Prostate gland (tissue), 2 donors: Measurements from ENCODE around the gene CLDND2. TPM values are rescaled to one million over a fixed set of nuclear protein-coding genes. Genes with fewer than 3 reads are reported as not detected.

Experiments used
- DNase-seq: peaks from one replicate; pipeline ENCODE4 v3.0.0-alpha.2; 2019; ENCODE audit warnings: low spot score
- H3K27ac ChIP-seq, 2 donors: fragments of 200-600 bp; sonication (generic); 2 replicates each; pipeline ENCODE4 v1.5.1; 2017 to 2019
- H3K27me3 ChIP-seq: fragments of 200-600 bp; sonication (generic); replicated peaks from 2 replicates; pipeline ENCODE4 v1.5.1; 2019; ENCODE audit not compliant: insufficient read depth
- H3K36me3 ChIP-seq, 2 donors: fragments of 200-600 bp; sonication (generic); 1 replicate in 1 of 2; 2 replicates in 1 of 2; pipeline versions ENCODE4 v1.5.1 to v1.8.1; 2017 to 2019
- H3K4me1 ChIP-seq: fragments of 200-600 bp; sonication (generic); replicated peaks from 2 replicates; pipeline ENCODE4 v1.5.1; 2019
- H3K4me3 ChIP-seq, 2 donors: fragments of 200-600 bp; sonication (generic); 2 replicates each; pipeline ENCODE4 v1.5.1; 2017 to 2019
- H3K9me3 ChIP-seq: fragments of 200-600 bp; sonication (generic); 2 replicates; pipeline ENCODE4 v1.5.1; 2017
- CTCF ChIP-seq, 4 experiments: fragments of 200-600 bp in 2 of 4; fragments of 450-650 bp in 2 of 4; sonication (generic) in 2 of 4; IDR thresholded peaks; 1 replicate in 3 of 4; 2 replicates in 1 of 4; pipeline ENCODE4 v1.5.1; 2016 to 2019; ENCODE audit warnings: antibody characterized with exemption in 4 of 4, mild to moderate bottlenecking in 2 of 4, moderate library complexity in 2 of 4
- POLR2A ChIP-seq: fragments of 450-650 bp; IDR thresholded peaks from one replicate; pipeline ENCODE4 v1.6.1; 2016; ENCODE audit warnings: antibody characterized with exemption, mild to moderate bottlenecking
- POLR2AphosphoS5 ChIP-seq: sonication (generic); formaldehyde crosslinking; IDR thresholded peaks from one replicate; pipeline ENCODE4 v1.6.1; 2017; ENCODE audit warnings: antibody characterized with exemption
- WGBS: methylation state at CpG from one replicate; pipeline ENCODE4 v1.1.5; 2018; 5-methylcytosine and 5-hydroxymethylcytosine counted together
- intact Hi-C: fragments of 100-400 bp; cut with DNase I; formaldehyde crosslinking; loops from one replicate; pipeline ENCODE4 v1.14.2; 2022
- total RNA-seq, 2 donors: library from RNA; depleted of rRNA; stranded (reverse); fragments of >200 nt; gene quantifications; one replicate each; pipeline ENCODE4 v1.1.0, GENCODE V29; 2016

Gene CLDND2
- total RNA-seq, 2 donors from 2014 or later = 4.2 TPM; not detected in 1

GRCh38 chr19:51323481-51324166 is 45.2 kb downstream of the CLDND2 start:
- intact Hi-C loops = no loop called here
- H3K36me3 ChIP-seq = no peaks in the 10 kb centered on the region
- TF ChIP-seq CTCF (IDR thresholded peaks at IDR 0.05) = no peak
- TF ChIP-seq POLR2AphosphoS5 = no peak
- no peak for TF ChIP-seq POLR2A

GRCh38 chr19:51321799-51322198 is 47.0 kb downstream of the CLDND2 start:
- Histone ChIP-seq H3K4me3 (no peak overlapping the region), H3K27me3 (peaks cover 10% of the 10 kb centered on the region), H3K36me3 (no peaks in the 10 kb centered on the region), H3K27ac (no peak overlapping the region), H3K9me3 (no peaks in the 10 kb centered on the region), H3K4me1 (no peaks in the 10 kb centered on the region)
- intact Hi-C loops = no loop called here
- TF ChIP-seq CTCF (IDR thresholded peaks at IDR 0.05) (no peak), POLR2AphosphoS5 (no peak), POLR2A (no peak)
- no peak for DNase-seq
- 63% methylated on average over 13 of the region's 14 CpGs for WGBS

More at GRCh38 chr19:51323481-51324166, 45.2 kb downstream of the CLDND2 start:
- Histone ChIP-seq H3K9me3 (no peaks in the 10 kb centered on the region), H3K27ac (no peak overlapping the region), H3K27me3 (peaks cover 12% of the 10 kb centered on the region), H3K4me1 (no peaks in the 10 kb centered on the region), H3K4me3 (no peak overlapping the region)
- 81% methylated on average over 29 of the region's 29 CpGs for WGBS
- no peak for DNase-seq

- intact Hi-C loops = no loop called here
- TF ChIP-seq POLR2AphosphoS5 (no peak), CTCF (IDR thresholded peaks at IDR 0.05) (no peak), POLR2A (no peak)
- Histone ChIP-seq H3K4me3 (no peak overlapping the region), H3K27me3 (peaks cover 7% of the 10 kb centered on the region), H3K9me3 (no peaks in the 10 kb centered on the region), H3K27ac (no peak overlapping the region), H3K4me1 (no peaks in the 10 kb centered on the region), H3K36me3 (no peaks in the 10 kb centered on the region)
- 12% methylated on average over 11 of the region's 14 CpGs for WGBS
- no peak for DNase-seq
Observed at GRCh38 chr19:51320280-51320657, 48.5 kb downstream of the CLDND2 start.

- peaks cover 7% of the 10 kb centered on the region for H3K27me3 ChIP-seq
- intact Hi-C loops = no loop called here
- no peak for DNase-seq
Observed at GRCh38 chr19:51319649-51320279, 49.0 kb downstream of the CLDND2 start.

GRCh38 chr19:51318687-51319648 is 49.8 kb downstream of the CLDND2 start:
- Histone ChIP-seq H3K4me3 (no peak overlapping the region), H3K9me3 (no peaks in the 10 kb centered on the region), H3K27ac (no peak overlapping the region), H3K4me1 (no peaks in the 10 kb centered on the region), H3K27me3 (peaks cover 9% of the 10 kb centered on the region), H3K36me3 (no peaks in the 10 kb centered on the region)
- no peak for DNase-seq
- 61% methylated on average over 23 of the region's 23 CpGs for WGBS
- no peak for TF ChIP-seq POLR2A
- intact Hi-C loops = no loop called here

More at GRCh38 chr19:51319649-51320279, 49.0 kb downstream of the CLDND2 start:
- no peaks in the 10 kb centered on the region for H3K36me3 ChIP-seq
- no peak for TF ChIP-seq POLR2AphosphoS5
- no peak for TF ChIP-seq POLR2A
- no peaks in the 10 kb centered on the region for H3K4me1 ChIP-seq
- 70% methylated on average over 14 of the region's 14 CpGs for WGBS
- no peaks in the 10 kb centered on the region for H3K9me3 ChIP-seq
- H3K27ac ChIP-seq = no peak overlapping the region
- no peak overlapping the region for H3K4me3 ChIP-seq
